Keratinocyte (primary cell): Measurements from ENCODE around the gene CISH. TPM values are rescaled to one million over a fixed set of nuclear protein-coding genes. Genes with fewer than 3 reads are reported as not detected.

Source experiments
- DNase-seq: peaks from one replicate; pipeline ENCODE4 v3.0.0-alpha.2; 2011; ENCODE audit warnings: low read depth, missing footprints, low spot score
- FAIRE-seq: peaks from 2 replicates; lab custom pipeline; 2011; peaks lifted over from hg19 to GRCh38; lab: Jason Lieb, UNC
- H2AFZ ChIP-seq: 2 replicates; pipeline ENCODE4 v1.6.0; 2012; ENCODE audit warnings: low read length, control low read depth, inconsistent platforms; ENCODE audit not compliant: control insufficient read depth
- H3K27ac ChIP-seq: 2 replicates; pipeline ENCODE4 v1.5.1; 2011; ENCODE audit warnings: low read length; ENCODE audit not compliant: control insufficient read depth, insufficient read depth
- H3K27me3 ChIP-seq: 3 replicates; pipeline ENCODE4 v1.6.0; 2011; ENCODE audit warnings: low read length; ENCODE audit not compliant: control insufficient read depth, insufficient read depth; ENCODE audit errors: extremely low read depth
- H3K36me3 ChIP-seq, 2 experiments: 2 replicates in 1 of 2; 3 replicates in 1 of 2; pipeline ENCODE4 v1.5.1; 2011; ENCODE audit warnings: low read length in 2 of 2, mild to moderate bottlenecking in 1 of 2; ENCODE audit not compliant: control insufficient read depth in 2 of 2, insufficient read depth in 2 of 2; ENCODE audit errors: extremely low read depth in 1 of 2
- H3K4me1 ChIP-seq: 3 replicates; pipeline ENCODE4 v1.5.1; 2011; ENCODE audit warnings: low read length; ENCODE audit not compliant: control insufficient read depth, insufficient read depth; ENCODE audit errors: extremely low read depth
- H3K4me2 ChIP-seq: 3 replicates; pipeline ENCODE4 v1.6.0; 2011; ENCODE audit warnings: low read depth, low read length; ENCODE audit not compliant: control insufficient read depth, insufficient read depth; ENCODE audit errors: extremely low read depth
- H3K4me3 ChIP-seq, 3 experiments: fragments of 200-600 bp in 1 of 3; sonication (generic) in 1 of 3; 2 replicates in 2 of 3; 3 replicates in 1 of 3; pipeline ENCODE4 v1.5.1; 2011 to 2016; ENCODE audit warnings: low read length in 3 of 3, mild to moderate bottlenecking in 3 of 3, control low read depth in 2 of 3, inconsistent platforms in 1 of 3, low read depth in 1 of 3, mixed read lengths in 1 of 3, mixed run types in 1 of 3, moderate library complexity in 1 of 3; ENCODE audit not compliant: control insufficient read depth in 2 of 3, insufficient read depth in 2 of 3; ENCODE audit errors: extremely low read depth in 1 of 3
- H3K79me2 ChIP-seq: 2 replicates; pipeline ENCODE4 v1.6.0; 2012; ENCODE audit warnings: low read length; ENCODE audit not compliant: control insufficient read depth, insufficient read depth
- H3K9ac ChIP-seq: 3 replicates; pipeline ENCODE4 v1.6.0; 2011; ENCODE audit warnings: low read length; ENCODE audit not compliant: control insufficient read depth, insufficient read depth; ENCODE audit errors: extremely low read depth
- H3K9me1 ChIP-seq: 3 replicates; pipeline ENCODE4 v1.6.0; 2011; ENCODE audit warnings: low read length; ENCODE audit not compliant: control insufficient read depth, insufficient read depth; ENCODE audit errors: extremely low read depth
- H3K9me3 ChIP-seq: 2 replicates; pipeline ENCODE4 v1.5.1; 2012; ENCODE audit warnings: low read depth, low read length; ENCODE audit not compliant: control insufficient read depth
- H4K20me1 ChIP-seq: 3 replicates; pipeline ENCODE4 v1.6.0; 2011; ENCODE audit warnings: low read length; ENCODE audit not compliant: control insufficient read depth, insufficient read depth; ENCODE audit errors: extremely low read depth
- CTCF ChIP-seq, 3 experiments: IDR thresholded peaks in 1 of 3; conservative IDR thresholded peaks in 1 of 3; optimal IDR thresholded peaks in 1 of 3; 2 replicates in 2 of 3; 3 replicates in 1 of 3; pipeline versions ENCODE3 to v1.5.1; 2011; ENCODE audit warnings: low read length in 3 of 3, mild to moderate bottlenecking in 3 of 3, moderate library complexity in 2 of 3, control low read depth in 1 of 3, inconsistent platforms in 1 of 3; ENCODE audit not compliant: insufficient read depth in 2 of 3; ENCODE audit errors: extremely low read depth in 1 of 3
- EZH2 ChIP-seq: IDR thresholded peaks from one replicate; pipeline ENCODE4 v1.6.1; 2012; ENCODE audit warnings: inconsistent platforms, mild to moderate bottlenecking, low read length, moderate library complexity
- dilution Hi-C: fragments of 300-500 bp; cut with MboI; formaldehyde crosslinking; loops from one replicate; pipeline ENCODE4 v1.7.0; 2020; ENCODE audit warnings: low sequenced_read_pairs; ENCODE audit not compliant: extremely low pct_ligation_motif_present
- polyA plus RNA-seq, 5 experiments: library from polyadenylated mRNA; depleted of rRNA in 3 of 5; stranded (reverse) in 3 of 5; stranded (forward) in 1 of 5; unstranded in 1 of 5; fragments of >200 nt; gene quantifications; 1 replicate in 1 of 5; 2 replicates in 3 of 5; 3 replicates in 1 of 5; pipeline versions ENCODE4 v1.2.1 to v1.2.3, GENCODE V29; 2011 to 2012; ENCODE audit warnings: missing spikeins in 2 of 5, low read depth in 1 of 5, low replicate concordance in 1 of 5

Gene CISH
- polyA plus RNA-seq, 1 donor (not counting 4 experiments of a cell fraction or from before 2014, with no cell fraction given): 1.8 TPM

- Histone ChIP-seq H3K4me3 (no peak overlapping the region), H2AFZ (no peak overlapping the region), H3K9ac (no peak overlapping the region), H3K9me1 (no peaks in the 10 kb centered on the region), H3K4me1 (peaks cover 3% of the 10 kb centered on the region), H3K27ac (no peak overlapping the region), H4K20me1 (no peaks in the 10 kb centered on the region), H3K9me3 (no peaks in the 10 kb centered on the region), H3K4me2 (no peak overlapping the region), H3K79me2 (no peaks in the 10 kb centered on the region), H3K36me3 (peaks cover 11 to 17% of the 10 kb centered on the region in 2 experiments), H3K27me3 (no peaks in the 10 kb centered on the region)
- TF ChIP-seq EZH2 (no peak), CTCF (optimal IDR thresholded peaks at IDR 0.05 in 1 of 3, IDR thresholded peaks at IDR 0.05 in 1 of 3, conservative IDR thresholded peaks at IDR 0.05 in 1 of 3; ENCODE audit: extremely low read depth in 1 of 3, insufficient read depth in 2 of 3, low read length in 3 of 3) (no peak)
- FAIRE-seq (no peak), DNase-seq (no peak)
- dilution Hi-C loops: no loop called here
Measured at GRCh38 chr3:50583897-50584296, 27.7 kb downstream of the CISH start.

- H3K36me3 ChIP-seq: peaks cover 16 to 20% of the 10 kb centered on the region in 2 experiments
- no peak overlapping the region for H2AFZ ChIP-seq
- H3K79me2 ChIP-seq: no peaks in the 10 kb centered on the region
- H3K4me2 ChIP-seq: no peak overlapping the region
- no peaks in the 10 kb centered on the region for H4K20me1 ChIP-seq
- H3K9ac ChIP-seq: no peak overlapping the region
- H3K9me3 ChIP-seq: no peaks in the 10 kb centered on the region
- dilution Hi-C loops: no loop called here
- no peak for FAIRE-seq
- TF ChIP-seq EZH2 (no peak), CTCF (optimal IDR thresholded peaks at IDR 0.05 in 1 of 3, IDR thresholded peaks at IDR 0.05 in 1 of 3, conservative IDR thresholded peaks at IDR 0.05 in 1 of 3; ENCODE audit: extremely low read depth in 1 of 3, insufficient read depth in 2 of 3, low read length in 3 of 3) (no peak)
- DNase-seq: no peak
- no peak overlapping the region for H3K27ac ChIP-seq
- no peaks in the 10 kb centered on the region for H3K9me1 ChIP-seq
- no peak overlapping the region for H3K4me3 ChIP-seq
- no peaks in the 10 kb centered on the region for H3K27me3 ChIP-seq
- no peaks in the 10 kb centered on the region for H3K4me1 ChIP-seq
Measured at GRCh38 chr3:50582083-50582482, 29.5 kb downstream of the CISH start.
